Measurements from ENCODE around the gene GULP1.

The GULP1 gene

GRCh38 chr2:188381614-188382013 lies 89.9 kb downstream of the GULP1 start:
- no peak for DNase-seq

- no peak for DNase-seq
These were observed 90.4 kb downstream of the GULP1 start for GRCh38 chr2:188382107-188382506.

GRCh38 chr2:188383158-188383557 lies 91.5 kb downstream of the GULP1 start:
- no peak for DNase-seq

- DNase-seq, result no peak
These were observed 94.2 kb downstream of the GULP1 start for GRCh38 chr2:188385857-188386256.

GRCh38 chr2:188388831-188389230 lies 97.2 kb downstream of the GULP1 start:
- DNase-seq, result no peak

- DNase-seq, result no peak
These were observed 99.7 kb downstream of the GULP1 start for GRCh38 chr2:188391354-188391753.

GRCh38 chr2:188394931-188395472 lies 103.3 kb downstream of the GULP1 start:
- DNase-seq, result no peak

- no peak for DNase-seq
These were observed 104.4 kb downstream of the GULP1 start for GRCh38 chr2:188395903-188396689.

GRCh38 chr2:188399159-188399558 lies 107.5 kb downstream of the GULP1 start:
- DNase-seq, result no peak

GRCh38 chr2:188403676-188404075 lies 112.0 kb downstream of the GULP1 start:
- no peak for DNase-seq

GRCh38 chr2:188404341-188405004 lies 112.8 kb downstream of the GULP1 start:
- no peak for DNase-seq

- DNase-seq, result no peak
These were observed 114.7 kb downstream of the GULP1 start for GRCh38 chr2:188406414-188406813.

GRCh38 chr2:188410504-188411235 lies 119.0 kb downstream of the GULP1 start:
- DNase-seq, result no peak

- DNase-seq, result no peak
These were observed 120.5 kb downstream of the GULP1 start for GRCh38 chr2:188412190-188412589.

- no peak for DNase-seq
These were observed 122.7 kb downstream of the GULP1 start for GRCh38 chr2:188414411-188414810.

GRCh38 chr2:188414869-188415753 lies 123.4 kb downstream of the GULP1 start:
- no peak for DNase-seq

GRCh38 chr2:188415754-188416083 lies 124.0 kb downstream of the GULP1 start:
- no peak for DNase-seq

GRCh38 chr2:188416367-188416766 lies 124.7 kb downstream of the GULP1 start:
- DNase-seq, result no peak

- no peak for DNase-seq
These were observed 131.1 kb downstream of the GULP1 start for GRCh38 chr2:188422726-188423125.

- DNase-seq, result no peak
These were observed 133.6 kb downstream of the GULP1 start for GRCh38 chr2:188425266-188425665.

- DNase-seq, result no peak
These were observed 134.4 kb downstream of the GULP1 start for GRCh38 chr2:188426121-188426520.

GRCh38 chr2:188430705-188431104 lies 139.0 kb downstream of the GULP1 start:
- DNase-seq, result no peak

- DNase-seq, result no peak
These were observed 142.3 kb downstream of the GULP1 start for GRCh38 chr2:188434018-188434417.
